GM21381 (cell line): ENCODE results near the gene SNU13.
"Not testable (repeated sequence)": the region's sequence is repeated elsewhere in the genome, so short reads cannot be mapped to it uniquely, and the experiment has no call there.

ENCODE experiments used
- ATAC-seq: cut with Tn5 transposase; IDR thresholded peaks from one replicate; pipeline ENCODE4 v1.9.1; 2021; ENCODE audit warnings: mild to moderate bottlenecking, moderate library complexity; ENCODE audit not compliant: unreplicated experiment

SNU13 gene

DNA sequence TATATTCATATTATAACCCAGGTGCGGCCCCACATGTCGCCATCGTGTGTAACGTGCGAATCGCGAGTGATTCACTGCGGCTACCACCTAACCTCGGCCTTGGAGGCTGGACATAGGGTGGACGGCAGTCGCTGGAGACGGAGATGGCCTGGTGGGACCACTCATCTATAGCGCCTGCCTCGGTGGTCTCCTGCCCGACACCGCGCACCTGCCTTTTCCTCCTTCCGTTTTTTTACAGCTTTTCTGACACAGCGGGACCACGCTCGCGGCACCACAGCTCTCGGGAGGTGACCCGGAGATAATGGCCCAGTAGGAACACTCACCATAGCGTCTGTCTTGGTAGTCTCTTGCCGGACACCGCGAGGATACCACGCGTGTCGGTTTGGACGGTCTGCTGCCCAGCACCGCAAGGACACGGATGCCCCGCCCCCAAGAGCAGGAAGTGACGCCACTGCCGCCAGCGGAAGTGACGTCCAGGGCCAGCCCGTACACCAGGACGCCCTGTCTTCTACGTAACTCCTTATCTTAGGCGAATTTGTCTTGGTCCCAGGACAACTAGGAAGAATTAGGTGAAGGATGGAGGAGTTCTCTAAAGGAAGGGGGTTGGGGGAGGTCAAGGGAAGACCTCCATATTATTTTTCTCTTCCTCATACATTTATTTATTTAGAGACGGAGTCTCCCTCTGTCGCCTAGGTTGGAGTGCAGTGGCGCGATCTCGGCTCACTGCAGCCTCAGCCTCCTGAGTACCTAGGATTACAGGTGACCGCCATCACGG, 6.4 kb downstream of the SNU13 start:
- peak; percentile 81 for ATAC-seq

DNA sequence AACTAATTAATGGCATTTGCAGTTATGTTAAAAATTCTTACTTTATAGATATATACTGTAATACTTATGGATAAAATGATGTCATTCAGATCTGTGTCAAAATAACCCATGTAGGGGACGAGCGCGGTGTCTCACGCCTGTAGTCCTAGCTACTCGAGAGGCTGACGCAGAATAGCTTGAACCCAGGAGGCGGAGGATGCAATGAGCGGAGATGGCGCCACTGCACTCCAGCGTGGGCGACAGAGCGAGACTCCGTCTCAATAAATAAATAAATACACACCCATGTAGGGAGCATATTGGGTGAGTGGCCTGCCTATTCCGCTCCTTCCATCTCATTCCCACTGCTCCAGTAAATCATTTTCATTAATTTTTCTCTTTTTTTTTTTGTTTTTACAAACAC, 7.1 kb downstream of the SNU13 start:
- no peak for ATAC-seq

DNA sequence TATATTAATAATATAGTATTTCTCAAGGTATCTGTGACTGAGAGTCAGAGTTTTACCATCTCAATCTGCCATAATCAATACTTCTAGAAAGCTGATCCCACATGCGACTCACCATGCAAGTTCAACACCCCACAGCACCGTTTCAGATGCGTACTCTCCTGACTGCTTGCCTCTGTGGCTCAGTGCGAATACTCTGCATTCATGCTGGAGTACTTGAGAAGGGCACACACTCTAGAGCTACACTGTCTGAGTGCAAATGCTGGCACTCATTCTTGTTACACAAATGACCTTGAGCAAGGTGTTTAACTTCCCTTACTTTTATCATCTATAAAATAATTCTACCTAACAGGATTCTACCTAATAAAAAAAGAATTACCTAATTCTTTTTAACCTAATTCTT, 12.5 kb downstream of the SNU13 start:
- ATAC-seq: no peak

DNA sequence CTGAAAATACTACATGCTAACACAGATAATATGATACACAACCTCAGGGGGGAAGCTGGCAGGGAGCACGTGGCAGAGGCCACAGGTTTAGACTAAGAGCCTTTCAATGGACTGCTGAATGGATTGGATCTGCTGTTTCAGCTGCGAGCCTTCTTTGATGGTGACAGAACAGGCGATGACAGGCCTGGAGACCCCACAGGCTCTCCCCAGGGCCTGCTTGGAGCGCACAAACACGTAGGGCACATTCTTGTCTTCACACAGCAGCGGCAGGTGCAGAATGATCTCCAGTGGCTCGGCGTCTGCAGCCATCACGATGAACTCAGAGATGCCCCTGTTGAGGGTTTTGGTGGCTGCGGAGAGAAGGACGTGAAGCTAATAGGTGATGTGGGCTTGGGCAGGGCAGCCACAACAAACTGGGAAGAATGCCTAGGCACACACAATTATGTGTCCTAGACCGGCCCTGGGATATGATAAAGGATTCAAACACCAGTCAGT, 13.8 kb downstream of the SNU13 start:
- no peak for ATAC-seq

DNA sequence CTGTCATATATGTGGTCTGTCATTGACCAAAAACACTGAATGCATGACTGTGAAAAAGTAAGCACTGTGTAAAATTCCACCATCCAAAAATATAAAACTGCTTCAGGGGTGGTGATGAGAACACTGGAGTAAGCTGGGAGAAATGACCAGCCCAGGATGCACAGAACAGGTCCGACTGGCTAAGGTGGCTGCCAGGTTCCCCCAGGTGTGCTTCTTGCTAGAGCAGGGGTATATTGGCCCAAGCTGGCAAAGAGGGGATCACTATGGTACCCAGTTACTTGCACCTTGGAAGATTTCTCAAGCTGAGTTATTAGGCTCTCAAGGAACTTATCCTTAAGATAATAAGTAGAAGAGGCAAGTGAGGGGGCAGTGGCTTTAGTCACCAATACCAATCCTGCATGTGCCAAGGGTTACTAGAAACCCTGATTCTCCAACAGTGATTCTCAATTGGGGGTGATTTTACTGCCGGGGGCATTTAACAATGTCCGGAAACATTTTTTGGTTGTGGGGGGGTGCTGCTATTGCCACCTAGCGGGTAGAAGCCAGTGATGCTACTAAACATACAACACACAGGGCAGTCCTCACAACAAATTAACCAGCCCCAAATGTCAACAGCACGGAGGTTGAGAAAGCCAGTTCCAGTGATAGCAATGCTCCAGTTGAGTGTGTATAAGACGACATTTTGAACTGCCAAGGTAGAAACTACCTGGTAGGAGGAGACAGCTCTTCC, 15.7 kb downstream of the SNU13 start:
- no peak for ATAC-seq

DNA sequence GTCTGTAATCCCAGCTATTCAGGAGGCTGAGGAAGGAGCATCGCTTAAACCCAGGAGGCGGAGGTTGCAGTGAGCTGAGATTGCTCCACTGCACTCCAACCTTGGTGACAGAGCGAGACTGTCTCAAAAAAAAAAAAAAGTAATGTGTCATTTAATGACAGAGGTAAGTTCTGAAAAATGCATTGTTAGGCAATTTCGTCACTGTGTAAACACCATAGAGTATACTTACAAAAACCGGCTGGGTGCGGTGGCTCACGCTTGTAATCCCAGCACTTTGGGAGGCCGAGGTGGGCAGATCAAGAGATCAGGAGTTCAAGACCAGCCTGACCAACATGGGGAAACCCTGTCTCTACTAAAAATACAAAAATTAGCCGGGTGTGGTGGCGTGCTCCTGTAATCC, 16.6 kb downstream of the SNU13 start:
- ATAC-seq: not testable (repeated sequence)

DNA sequence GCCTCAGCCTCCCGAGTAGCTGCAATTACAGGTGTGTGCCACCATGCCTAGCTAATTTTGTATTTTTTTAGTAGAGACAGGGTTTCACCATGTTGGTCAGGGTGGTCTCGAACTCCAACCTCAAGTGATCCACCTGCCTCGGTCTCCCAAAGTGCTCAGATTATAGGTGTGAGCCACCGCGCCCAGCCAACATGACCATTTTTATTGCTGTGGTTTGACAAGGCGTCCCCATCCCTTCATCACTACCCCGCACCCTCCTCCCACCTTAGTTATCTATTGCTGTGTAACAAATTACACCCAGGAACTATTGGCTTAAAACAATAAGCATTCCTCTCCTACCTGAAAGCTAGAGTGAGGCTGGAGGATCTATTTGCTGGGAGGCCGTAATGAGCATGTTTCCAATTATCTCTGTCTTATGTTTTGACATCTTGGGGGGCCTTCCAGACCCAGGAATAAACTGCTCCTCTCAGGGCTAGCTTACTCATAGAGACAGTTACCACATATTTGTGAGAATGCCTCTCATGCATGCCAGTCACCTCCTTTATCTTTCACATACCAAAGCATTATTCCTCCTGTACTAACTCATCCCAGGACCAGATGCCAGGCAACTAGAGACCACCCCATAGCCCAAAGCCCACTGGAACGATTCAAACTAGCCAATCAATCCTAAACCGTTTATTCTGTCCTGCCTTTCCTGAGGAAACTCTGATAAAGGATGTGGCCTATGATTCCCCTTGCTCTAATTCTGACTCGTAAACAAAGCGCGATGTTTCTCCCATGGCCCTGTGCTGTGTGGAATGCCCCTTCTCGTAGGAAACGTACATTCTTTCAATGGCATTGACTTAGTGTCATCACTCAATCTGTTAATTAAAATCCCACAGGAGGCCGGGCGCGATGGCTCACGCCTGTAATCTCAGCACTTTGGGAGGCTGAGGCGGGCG, 19.4 kb downstream of the SNU13 start:
- no peak for ATAC-seq

DNA sequence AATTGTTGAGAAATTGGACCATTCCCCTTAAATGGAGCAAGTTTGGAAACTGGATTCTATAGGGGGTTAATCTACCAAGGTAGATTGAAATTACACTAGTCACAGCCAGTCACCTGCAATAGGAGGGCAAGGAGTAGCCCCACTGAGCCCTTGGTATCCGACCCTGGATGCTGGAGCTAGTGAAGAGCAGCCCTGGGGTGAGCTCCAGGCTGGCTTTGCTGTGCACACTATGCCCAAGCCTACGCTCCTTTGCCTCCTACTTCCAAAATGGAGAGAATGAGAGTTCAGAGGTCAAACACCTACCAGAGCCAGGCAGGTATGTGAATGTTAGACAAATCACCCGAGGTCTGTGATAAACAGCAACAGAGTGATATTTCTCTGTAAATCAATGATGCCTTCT, 23.7 kb downstream of the SNU13 start:
- ATAC-seq: no peak

DNA sequence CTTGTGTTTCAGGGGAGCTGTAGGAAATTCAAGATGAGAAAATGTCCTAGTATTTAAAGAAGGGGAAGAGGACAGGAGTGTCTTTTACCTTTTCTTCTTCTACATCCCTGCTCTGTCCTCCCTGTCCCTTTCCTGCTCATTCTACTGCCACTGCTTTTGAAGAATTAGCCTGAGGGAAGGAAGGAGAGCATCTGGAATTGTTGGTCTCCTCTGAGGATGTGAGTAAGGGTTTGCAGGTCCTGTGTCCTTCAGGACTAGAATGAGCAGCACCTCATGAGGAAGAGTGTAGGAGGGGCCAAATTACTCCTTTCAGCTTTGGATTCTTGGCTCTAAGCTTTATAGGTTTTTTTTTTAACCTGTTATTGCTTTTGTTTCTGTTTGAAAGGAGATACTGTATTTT, 24.2 kb downstream of the SNU13 start:
- no peak for ATAC-seq

DNA sequence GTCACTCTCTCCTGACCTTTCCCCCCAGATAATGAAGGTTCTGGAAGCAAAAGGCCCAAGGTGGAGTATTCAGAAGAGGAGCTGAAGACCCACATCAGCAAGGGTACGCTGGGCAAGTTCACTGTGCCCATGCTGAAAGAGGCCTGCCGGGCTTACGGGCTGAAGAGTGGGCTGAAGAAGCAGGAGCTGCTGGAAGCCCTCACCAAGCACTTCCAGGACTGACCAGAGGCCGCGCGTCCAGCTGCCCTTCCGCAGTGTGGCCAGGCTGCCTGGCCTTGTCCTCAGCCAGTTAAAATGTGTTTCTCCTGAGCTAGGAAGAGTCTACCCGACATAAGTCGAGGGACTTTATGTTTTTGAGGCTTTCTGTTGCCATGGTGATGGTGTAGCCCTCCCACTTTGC, 25.1 kb downstream of the SNU13 start:
- not testable (repeated sequence) for ATAC-seq

DNA sequence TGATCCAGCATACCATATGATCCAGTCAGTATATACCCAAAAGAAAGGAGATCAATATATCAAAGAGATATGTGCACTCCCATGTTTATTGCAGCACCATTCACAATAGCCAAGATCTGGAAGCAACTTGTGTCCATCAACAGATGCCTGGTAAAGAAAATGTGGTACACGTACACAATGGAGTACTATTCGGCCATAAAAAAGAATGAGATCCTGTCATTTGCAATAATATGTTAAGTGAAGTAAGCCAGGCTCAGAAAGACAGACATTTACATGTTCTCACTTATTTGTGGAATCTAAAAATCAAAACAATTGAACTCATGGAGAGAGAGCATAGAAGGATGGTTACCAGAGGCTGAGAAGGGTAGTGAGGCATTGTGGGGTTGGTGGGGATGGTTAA, 27.0 kb downstream of the SNU13 start:
- no peak for ATAC-seq

DNA sequence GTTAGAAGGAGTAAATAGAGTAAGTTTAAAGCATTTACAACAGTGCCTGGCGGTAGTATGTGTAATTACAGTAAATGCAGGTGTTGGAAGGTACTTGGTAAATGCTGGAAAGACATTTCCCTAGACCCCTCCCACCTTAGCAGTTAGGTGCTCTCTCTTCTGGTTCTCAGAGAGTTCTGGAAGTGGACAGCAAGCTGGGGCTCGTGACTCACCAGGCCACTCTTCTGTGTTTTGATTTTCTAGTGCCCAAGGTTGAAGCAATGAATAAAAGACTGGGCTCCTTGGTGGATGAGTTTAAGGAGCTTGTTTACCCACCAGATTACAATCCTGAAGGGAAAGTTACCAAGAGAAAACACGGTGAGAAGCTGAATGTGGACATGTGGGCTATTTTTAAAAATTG, 27.6 kb downstream of the SNU13 start:
- no peak for ATAC-seq

DNA sequence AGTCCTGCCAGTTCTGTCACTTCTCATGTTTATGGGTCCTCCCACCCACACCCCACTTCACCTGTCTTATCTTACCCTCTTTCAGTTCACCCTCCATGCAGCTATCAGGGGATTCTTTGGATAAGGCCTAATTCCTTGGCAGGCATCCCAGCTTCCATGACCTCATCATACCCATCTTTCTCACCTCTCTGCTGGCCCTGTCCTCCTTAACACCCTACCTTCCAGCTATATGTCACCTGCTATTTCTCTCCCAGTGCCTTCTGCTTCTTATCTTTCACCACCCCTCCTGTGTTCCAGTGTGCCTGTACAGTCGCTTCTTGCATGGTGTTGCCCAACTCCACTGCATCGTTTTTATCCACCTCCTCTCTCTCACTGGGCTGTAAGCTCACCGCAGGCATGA, 28.3 kb downstream of the SNU13 start:
- no peak for ATAC-seq

DNA sequence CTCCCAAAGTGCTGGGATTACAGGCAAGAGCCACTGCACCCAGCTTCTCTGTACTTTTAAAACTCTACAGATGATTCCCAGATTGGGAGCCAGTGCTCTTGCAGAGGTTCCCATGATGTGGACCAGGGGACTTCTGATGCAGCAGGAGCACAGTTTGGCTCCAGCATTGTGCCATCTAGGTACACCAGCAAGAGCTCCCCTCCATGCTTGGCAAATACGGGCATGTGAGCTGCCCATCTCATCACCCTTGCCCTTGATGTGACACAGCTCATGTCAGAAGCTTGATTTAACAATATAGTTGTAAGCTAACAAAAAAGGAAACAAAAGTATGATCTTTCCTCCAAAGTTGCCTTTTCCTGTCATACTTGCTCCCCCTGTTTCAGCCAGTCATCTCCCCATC, 28.7 kb downstream of the SNU13 start:
- ATAC-seq: no peak

DNA sequence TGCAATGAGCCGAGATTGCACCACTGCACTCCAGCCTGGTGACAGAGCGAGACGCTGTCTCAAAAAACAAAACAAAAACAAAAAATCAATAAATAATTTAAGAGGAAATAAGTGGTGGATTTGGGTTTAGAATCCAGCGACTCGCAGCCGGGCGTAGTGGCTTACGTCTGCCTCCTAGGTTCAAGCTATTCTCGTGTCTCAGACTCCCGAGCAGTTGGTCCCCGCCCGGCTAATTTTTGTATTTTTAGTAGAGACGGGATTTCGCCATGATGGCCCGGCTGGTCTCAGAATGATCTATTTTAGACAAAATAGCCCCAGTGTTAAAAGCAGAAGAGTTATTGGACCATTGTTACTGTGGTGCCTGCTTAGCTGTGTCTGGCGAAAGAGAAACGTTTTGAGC, 29.8 kb downstream of the SNU13 start:
- ATAC-seq: no peak

DNA sequence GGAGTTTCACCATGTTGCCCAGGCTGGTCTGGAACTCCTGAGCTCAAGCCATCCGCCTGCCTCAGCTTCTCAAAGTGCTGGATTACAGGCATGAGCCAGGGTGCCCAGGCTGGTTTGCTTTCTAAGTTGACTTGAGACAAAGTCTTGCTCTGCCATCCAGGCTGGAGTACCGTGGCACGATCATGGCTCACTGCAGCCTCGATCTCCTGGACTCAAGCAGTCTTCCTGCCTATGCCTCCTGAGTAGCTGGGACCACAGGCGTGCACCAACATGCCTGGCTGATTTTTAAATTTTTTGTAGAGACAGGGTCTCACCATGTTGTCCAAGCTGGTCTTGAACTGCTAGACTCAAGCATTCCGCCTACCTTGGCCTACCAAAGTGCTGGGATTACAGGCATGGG, 31.0 kb downstream of the SNU13 start:
- ATAC-seq: no peak

DNA sequence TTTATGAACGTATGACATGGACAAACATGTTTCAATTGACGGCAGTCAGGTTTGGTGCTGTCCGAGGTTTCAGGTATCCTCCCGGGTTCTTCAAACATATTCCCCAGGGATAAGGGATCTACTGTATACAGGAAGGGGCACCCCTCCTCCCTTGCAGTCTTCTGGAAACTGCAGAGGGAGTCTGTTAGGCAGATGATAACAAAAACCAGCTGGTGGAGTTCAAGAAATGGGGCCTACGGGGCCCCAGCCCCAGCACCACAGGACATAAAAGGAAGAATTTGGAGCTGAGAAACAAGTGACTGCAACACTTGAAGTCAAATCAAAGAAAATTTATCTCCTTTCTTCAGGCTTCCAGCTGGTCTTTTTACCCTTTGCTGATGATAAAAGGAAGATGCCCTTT, 32.1 kb downstream of the SNU13 start:
- no peak for ATAC-seq

DNA sequence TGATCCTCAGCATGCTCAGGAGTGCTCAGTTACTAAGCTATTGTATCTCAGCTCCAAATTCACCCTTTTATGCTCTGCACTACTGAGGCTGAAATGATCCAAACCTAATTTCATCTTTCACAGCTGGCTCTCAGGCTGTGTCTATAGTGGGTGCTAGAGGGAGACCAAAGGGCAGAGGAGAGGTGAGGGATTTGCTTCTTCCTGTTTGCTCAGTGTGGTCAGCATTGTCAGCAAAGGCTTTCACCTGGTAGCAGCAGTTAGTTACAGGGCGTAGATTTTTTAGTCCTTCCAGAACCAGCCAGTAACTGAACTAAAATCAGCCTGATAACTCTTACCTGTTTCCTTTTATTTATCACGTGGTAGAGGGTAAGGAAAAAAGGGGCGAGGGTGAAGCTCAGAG, 34.3 kb downstream of the SNU13 start:
- ATAC-seq: no peak

DNA sequence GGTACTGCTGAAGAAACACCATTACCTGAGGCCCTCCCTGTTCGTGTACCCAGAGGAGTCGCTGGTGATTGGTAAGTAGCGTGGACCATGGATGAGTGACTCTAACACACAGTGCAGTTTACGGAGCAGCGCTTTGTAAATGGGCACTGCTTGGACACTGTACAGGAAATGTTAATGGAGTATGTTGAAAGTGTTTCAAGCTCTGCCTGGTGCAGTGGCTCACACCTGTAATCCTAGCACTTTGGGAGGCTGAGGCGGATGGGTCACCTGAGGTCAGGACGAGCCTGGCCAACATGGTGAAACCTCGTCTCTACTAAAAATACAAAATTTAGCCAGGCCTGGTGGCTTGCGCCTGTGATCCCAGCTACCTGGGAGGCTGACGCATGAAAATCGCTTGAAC, 37.8 kb downstream of the SNU13 start:
- no peak for ATAC-seq

DNA sequence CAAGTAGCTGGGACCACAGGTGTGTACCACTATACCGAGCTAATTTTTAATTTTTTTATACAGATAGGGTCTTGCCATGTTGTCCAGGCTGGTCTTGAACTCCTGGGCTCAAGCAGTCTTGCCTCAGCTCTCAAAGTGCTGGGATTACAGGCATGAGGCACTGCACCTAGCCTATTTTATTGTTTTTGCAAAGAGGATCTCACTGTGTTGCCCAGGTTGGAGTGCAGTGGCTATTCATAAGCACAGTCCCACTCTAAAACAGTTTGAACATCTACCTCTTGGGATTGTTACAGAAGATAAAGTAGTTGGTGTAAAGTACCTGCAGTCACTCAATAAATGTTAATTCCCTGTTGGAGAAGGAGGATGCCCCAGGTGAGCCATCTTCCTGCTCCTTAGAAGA, 38.4 kb downstream of the SNU13 start:
- ATAC-seq: no peak

DNA sequence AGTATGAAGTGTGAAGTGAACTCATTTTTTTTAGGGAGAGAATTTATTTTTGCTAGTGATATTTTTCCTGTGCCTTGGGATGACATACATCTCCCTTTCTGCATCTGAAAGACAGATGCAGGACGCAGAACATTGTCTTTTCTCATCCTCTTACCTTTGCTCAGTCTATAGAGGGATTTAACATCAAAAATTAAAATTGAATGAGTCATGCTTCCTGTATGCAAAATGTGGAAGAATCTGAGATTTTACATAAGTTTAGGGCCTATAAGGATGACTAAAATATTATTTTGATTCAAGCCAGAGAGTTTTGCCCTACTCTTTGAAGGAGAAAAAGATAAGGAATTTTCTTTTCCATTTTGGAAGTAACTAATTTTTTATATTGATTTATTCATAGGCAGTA, 40.2 kb downstream of the SNU13 start:
- ATAC-seq: no peak
